ENCODE data around the gene NR5A2.

Gene NR5A2

GRCh38 chr1:200112290-200112689 is 84.8 kb downstream of the NR5A2 start:
- DNase-seq (ENCODE audit: low read depth, low spot score): no peak
- CTCF ChIA-PET: no interaction called here
- POLR2A ChIA-PET: no interaction called here
- H3K4me3 ChIP-seq (ENCODE audit: low read depth, low read length): no peak overlapping the region
- TF ChIP-seq CTCF (IDR thresholded peaks at IDR 0.05; ENCODE audit: insufficient read depth, low read length, missing control alignments): no peak

DNA sequence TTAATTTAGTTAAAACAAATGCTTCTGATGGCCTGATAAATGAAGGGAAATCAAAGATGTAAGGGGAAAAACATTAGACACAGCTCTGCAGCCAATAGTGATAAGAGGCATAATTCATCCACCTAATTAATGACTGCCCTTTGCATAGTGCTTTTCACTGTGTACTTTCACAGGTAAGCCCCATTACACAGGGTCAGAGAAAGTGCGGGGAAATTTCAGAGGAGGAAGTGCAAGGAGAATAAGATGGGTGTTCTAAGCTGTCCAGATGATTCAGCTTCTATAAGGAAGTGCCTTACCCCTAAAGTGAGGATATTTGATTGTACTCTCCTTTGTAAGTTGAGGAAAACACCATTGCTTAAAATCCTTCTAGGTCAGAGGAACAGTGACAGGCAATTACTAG is 88.0 kb downstream of the NR5A2 start:
- DNase-seq (ENCODE audit: low read depth, low spot score): no peak
- ChIA-PET POLR2A (no interaction called here), CTCF (interaction anchor here (1.0 to 1.4 kb wide), 2 partner anchors 9 to 24 kb away, joined by 3 read pairs; no protein-coding TSS in a partner anchor)
- no peak overlapping the region for H3K4me3 ChIP-seq (ENCODE audit: low read depth, low read length)
- no peak for TF ChIP-seq CTCF (IDR thresholded peaks at IDR 0.05; ENCODE audit: insufficient read depth, low read length, missing control alignments)

GRCh38 chr1:200116324-200116723 is 88.8 kb downstream of the NR5A2 start:
- no peak for DNase-seq (ENCODE audit: low read depth, low spot score)
- no peak overlapping the region for H3K4me3 ChIP-seq (ENCODE audit: low read depth, low read length)
- no peak for TF ChIP-seq CTCF (IDR thresholded peaks at IDR 0.05; ENCODE audit: insufficient read depth, low read length, missing control alignments)
- ChIA-PET CTCF (interaction anchor here (1.0 to 1.4 kb wide), 2 partner anchors 8 to 23 kb away, joined by 3 read pairs; no protein-coding TSS in a partner anchor), POLR2A (no interaction called here)

DNA sequence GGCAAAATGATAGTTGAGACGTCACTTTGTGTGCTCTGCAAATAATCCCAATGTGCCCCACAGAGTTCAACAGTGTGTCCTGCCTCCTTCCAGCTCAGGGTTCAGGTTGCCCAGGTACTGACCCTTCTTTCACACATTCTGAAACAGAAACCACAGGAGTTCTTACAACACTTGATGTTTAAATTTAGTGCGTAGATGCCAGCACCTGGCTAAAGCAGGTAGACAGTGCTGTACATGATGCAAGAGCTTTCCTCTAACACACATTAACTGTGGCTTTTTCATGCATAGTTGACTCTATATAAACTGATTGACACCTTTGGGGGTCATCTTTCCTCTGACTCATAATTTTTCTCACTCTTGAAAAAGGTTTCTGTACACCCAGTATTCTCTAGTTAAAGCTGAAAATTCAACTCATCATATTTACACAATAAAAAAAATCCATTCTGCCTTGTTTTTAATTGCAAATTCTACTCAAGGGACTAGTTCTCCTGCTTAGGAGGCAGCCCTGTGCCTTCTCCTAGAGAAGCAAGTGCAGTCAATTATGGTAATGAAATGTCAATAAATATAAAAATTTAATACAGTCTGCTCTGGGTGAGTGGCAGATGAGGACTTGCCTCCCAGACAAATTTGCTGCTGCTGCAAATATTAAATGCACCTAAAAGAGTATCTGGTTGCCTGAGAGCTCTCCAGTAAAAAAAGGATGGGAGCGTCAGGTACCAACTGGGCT is 91.4 kb downstream of the NR5A2 start:
- CTCF ChIA-PET: no interaction called here

GRCh38 chr1:200121421-200121820 is 93.9 kb downstream of the NR5A2 start:
- ChIA-PET POLR2A (no interaction called here), CTCF (interaction anchor here (0.6 to 1.1 kb wide), 2 partner anchors 42 to 367 kb away, joined by 3 read pairs; no protein-coding TSS in a partner anchor)
- no peak for TF ChIP-seq CTCF (IDR thresholded peaks at IDR 0.05; ENCODE audit: insufficient read depth, low read length, missing control alignments)
- no peak overlapping the region for H3K4me3 ChIP-seq (ENCODE audit: low read depth, low read length)
- no peak for DNase-seq (ENCODE audit: low read depth, low spot score)

More for the DNA sequence above, 91.4 kb downstream of the NR5A2 start:
- DNase-seq (ENCODE audit: low read depth, low spot score): no peak
- no peak overlapping the region for H3K4me3 ChIP-seq (ENCODE audit: low read depth, low read length)
- no peak for TF ChIP-seq CTCF (IDR thresholded peaks at IDR 0.05; ENCODE audit: insufficient read depth, low read length, missing control alignments)
- POLR2A ChIA-PET: no interaction called here

DNA sequence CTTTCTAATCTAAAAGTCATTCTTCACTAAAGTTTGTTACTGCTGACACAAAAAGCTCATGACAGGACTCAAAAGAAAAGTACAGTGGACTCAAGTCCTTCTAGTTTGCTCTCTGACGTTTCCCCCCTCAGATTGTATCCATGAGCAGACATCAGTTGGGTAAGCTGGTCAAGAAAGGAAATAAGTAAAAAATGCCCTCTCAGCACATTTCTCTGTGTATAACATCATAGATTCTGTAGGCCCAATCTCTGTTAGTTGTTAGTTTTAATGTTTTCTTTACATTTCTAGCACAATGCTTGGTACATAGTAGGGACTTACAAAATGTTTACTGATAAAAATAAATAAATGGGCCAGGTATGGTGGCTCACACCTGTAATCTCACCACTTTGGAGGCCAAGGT is 96.8 kb downstream of the NR5A2 start:
- ChIA-PET POLR2A (no interaction called here), CTCF (interaction anchor here (0.8 to 2.1 kb wide), 4 partner anchors 8 to 386 kb away, joined by 3 to 7 read pairs (median 4); no protein-coding TSS in a partner anchor)
- no peak for DNase-seq (ENCODE audit: low read depth, low spot score)
- TF ChIP-seq CTCF (IDR thresholded peaks at IDR 0.05; ENCODE audit: insufficient read depth, low read length, missing control alignments): no peak
- no peak overlapping the region for H3K4me3 ChIP-seq (ENCODE audit: low read depth, low read length)

All from AG04449 (cell line).